NCI-H82 treated with DMSO at 0.1 percent for 48 hours (cell line): ENCODE measurements around the gene USP47.
A peak's percentile ranks its signal among the peaks of the same experiment; 100 is the strongest.

Experiments
- DNase-seq: peaks from one replicate; lab custom pipeline; 2025; ENCODE audit not compliant: unreplicated experiment; lab: John Stamatoyannopoulos, UW

Gene USP47, protein sequence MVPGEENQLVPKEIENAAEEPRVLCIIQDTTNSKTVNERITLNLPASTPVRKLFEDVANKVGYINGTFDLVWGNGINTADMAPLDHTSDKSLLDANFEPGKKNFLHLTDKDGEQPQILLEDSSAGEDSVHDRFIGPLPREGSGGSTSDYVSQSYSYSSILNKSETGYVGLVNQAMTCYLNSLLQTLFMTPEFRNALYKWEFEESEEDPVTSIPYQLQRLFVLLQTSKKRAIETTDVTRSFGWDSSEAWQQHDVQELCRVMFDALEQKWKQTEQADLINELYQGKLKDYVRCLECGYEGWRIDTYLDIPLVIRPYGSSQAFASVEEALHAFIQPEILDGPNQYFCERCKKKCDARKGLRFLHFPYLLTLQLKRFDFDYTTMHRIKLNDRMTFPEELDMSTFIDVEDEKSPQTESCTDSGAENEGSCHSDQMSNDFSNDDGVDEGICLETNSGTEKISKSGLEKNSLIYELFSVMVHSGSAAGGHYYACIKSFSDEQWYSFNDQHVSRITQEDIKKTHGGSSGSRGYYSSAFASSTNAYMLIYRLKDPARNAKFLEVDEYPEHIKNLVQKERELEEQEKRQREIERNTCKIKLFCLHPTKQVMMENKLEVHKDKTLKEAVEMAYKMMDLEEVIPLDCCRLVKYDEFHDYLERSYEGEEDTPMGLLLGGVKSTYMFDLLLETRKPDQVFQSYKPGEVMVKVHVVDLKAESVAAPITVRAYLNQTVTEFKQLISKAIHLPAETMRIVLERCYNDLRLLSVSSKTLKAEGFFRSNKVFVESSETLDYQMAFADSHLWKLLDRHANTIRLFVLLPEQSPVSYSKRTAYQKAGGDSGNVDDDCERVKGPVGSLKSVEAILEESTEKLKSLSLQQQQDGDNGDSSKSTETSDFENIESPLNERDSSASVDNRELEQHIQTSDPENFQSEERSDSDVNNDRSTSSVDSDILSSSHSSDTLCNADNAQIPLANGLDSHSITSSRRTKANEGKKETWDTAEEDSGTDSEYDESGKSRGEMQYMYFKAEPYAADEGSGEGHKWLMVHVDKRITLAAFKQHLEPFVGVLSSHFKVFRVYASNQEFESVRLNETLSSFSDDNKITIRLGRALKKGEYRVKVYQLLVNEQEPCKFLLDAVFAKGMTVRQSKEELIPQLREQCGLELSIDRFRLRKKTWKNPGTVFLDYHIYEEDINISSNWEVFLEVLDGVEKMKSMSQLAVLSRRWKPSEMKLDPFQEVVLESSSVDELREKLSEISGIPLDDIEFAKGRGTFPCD (N-terminal part only)

GRCh38 chr11:11841723-11842420 lies at the start of gene USP47:
Gene USP47 (plus strand): TSS chr11:11841972. CDS start chr11:11842186, 214 bp downstream.
- peak; percentile 34 for DNase-seq

GRCh38 chr11:11793073-11793472 lies 48.7 kb upstream of the USP47 start:
- DNase-seq = no peak

- no peak for DNase-seq
Measured at GRCh38 chr11:11798586-11799438, 43.0 kb upstream of the USP47 start.

GRCh38 chr11:11805228-11805627 lies 36.5 kb upstream of the USP47 start:
- DNase-seq = no peak

DNA sequence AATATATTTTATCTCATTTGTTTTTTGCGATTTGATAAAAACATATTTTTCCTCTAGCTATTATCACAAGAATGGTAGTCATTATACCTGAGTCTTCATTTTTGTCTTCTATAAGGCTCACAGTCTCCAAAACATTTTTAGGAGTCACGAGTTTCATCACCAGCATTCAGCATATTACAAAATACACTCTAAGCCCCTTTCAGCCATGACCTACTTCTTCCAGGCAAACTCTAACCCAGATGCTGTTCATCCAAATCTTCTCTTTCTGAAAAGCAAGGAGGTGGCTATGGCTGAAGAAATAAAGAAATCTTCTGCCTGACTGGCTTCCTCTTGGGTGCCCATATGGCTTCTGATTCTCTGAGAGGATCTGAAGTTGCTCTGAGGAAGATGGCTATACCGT lies 35.7 kb upstream of the USP47 start:
- DNase-seq = no peak

DNA sequence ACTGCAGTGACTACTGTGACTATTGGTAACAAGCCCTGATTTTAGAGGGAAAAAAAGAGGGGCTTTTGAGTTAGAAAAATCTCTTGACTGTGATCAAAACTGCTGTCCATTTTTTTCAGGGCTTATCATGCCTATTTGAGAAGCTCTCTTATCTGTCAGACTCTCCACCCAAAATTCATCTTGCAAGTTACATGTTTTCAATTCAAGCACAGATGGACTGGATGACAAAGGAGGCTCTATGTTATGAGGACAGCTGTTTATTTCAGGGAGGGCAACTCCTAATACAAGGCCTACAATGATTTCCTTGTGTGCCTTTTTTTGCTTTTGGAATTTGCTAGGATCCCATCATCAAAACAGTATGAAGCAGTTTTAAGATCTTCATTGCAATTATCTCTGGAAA lies 35.2 kb upstream of the USP47 start:
- no peak for DNase-seq

DNA sequence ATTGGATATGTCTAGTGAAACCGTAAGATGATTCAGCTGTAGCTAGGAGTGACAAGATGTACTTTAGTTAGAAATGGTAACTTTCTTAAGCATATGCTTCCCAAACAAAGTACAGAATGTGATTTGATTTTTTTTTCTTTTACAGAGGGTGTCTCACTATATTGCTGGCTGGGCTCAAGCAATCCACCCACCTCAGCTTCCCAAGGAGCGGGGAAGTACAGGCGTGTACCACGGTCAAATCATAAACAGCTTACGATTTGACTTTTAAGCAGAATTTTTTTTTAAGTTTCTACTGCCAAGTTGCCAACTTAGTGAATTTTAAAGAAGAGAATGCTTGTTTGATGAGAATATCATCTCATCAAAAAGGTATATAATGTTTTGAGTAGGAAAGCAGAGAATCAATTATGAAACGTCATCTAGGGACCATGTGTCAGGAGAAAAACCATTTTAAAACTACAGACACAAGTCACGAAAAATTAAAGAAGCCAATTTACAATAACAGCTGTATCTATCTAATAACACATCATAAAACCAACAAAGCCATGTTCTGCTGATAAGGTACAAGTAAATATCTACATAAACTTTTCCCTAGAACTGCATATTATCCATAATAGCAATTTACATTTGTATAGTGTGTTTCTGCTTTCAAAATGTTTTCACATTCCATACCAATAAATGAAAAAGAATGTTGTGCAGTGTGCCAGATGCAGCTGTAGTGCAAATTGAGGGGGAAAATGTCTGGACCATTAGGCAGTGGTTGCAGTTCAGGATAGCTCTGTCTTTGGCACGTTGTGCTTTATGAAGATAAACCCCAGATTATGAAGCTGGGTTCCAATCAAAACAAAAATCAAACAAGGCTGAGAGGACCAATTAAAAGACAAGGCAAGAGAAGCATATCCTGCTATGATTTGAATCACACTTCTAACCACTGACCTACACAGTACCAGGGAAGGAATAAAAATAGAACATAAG lies 33.7 kb upstream of the USP47 start:
- no peak for DNase-seq

GRCh38 chr11:11808992-11809615 lies 32.7 kb upstream of the USP47 start:
- DNase-seq = no peak

GRCh38 chr11:11810764-11811726 lies 30.7 kb upstream of the USP47 start:
- no peak for DNase-seq

- DNase-seq = no peak
Measured at GRCh38 chr11:11813288-11813962, 28.3 kb upstream of the USP47 start.

DNA sequence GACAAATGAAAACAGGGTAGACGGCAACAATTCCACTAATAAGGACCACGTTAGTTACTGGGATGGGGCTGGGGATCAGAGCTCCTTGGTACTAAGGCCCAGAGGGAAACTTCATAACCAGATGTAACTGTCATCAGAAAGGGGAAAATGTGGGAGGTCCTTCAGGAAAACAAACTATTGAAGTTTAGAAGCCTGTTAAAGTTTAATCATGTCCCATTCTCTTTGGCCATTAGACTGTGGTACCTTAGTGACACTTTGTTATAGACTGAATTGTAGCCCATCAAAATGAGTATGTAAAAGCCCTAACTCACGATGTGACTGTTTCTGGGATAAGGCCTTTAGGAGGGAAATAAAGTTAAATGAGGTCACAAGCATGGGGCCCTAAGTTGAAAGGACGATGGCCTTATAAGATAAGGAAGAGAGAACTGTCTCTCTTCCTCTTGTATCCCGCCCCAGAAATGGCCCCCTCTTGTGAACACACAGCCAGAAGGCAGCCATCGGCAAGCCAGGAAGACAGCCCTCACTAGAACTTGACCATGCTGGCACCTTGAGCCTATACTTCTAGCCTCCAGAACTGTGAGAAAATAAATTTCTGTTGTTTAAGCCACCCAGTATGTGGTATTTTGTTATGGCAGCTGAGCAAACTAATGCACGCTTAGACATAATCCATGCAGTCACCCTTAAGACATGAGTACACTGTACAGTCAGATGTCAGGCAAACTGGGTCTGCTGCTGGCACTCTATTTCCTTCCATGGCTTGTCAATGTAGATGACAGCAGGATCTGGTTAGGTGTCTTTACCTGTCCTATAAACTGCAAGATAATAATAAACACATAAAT lies 26.9 kb upstream of the USP47 start:
- DNase-seq = no peak

GRCh38 chr11:11816511-11817314 lies 25.1 kb upstream of the USP47 start:
- no peak for DNase-seq

DNA sequence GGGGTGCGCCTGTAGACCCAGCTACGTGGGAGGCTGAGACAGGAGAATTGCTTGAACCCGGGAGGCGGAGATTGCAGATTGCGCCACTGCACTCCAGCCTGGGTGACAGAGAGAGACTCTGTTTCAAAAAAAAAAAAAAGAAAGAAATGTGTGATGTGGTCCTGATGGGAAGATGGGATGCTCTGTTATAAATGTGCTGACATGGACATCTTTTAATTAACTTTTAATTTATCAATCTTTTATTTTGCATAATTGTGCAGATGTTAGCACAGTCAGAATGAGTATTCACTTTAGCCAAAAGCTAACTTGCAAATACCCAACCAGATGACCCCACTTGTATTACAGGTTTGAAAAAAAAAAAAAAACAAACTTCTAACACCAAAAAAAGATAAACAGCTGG lies 23.8 kb upstream of the USP47 start:
- no peak for DNase-seq

- no peak for DNase-seq
Measured at GRCh38 chr11:11818529-11819121, 23.1 kb upstream of the USP47 start.
